ENCODE measurements around the gene GABRB3.

GABRB3 gene

GRCh38 chr15:26580943-26581342 lies 191.9 kb downstream of the GABRB3 start:
- TF ChIP-seq CTCF (IDR thresholded peaks at IDR 0.05; ENCODE audit: unreplicated experiment in 3 of 3), result no peak
- Mint-ChIP-seq H3K27me3 (ENCODE audit: low read depth) (no peaks in the 10 kb centered on the region), H3K4me3 (no peak overlapping the region), H3K4me1 (no peaks in the 10 kb centered on the region), H3K9me3 (no peaks in the 10 kb centered on the region), H3K27ac (no peak overlapping the region), H3K36me3 (ENCODE audit: low read depth) (no peaks in the 10 kb centered on the region)

GRCh38 chr15:26572602-26573350 lies 200.1 kb downstream of the GABRB3 start:
- Mint-ChIP-seq H3K27ac (no peak overlapping the region), H3K4me3 (no peak overlapping the region), H3K4me1 (no peaks in the 10 kb centered on the region), H3K36me3 (ENCODE audit: low read depth) (no peaks in the 10 kb centered on the region), H3K27me3 (ENCODE audit: low read depth) (no peaks in the 10 kb centered on the region), H3K9me3 (no peaks in the 10 kb centered on the region)
- TF ChIP-seq CTCF (IDR thresholded peaks at IDR 0.05; ENCODE audit: unreplicated experiment in 3 of 3), result no peak

- Mint-ChIP-seq H3K4me1 (no peaks in the 10 kb centered on the region), H3K9me3 (no peaks in the 10 kb centered on the region), H3K36me3 (ENCODE audit: low read depth) (no peaks in the 10 kb centered on the region), H3K27ac (no peak overlapping the region), H3K27me3 (ENCODE audit: low read depth) (no peaks in the 10 kb centered on the region), H3K4me3 (no peak overlapping the region)
- no peak for TF ChIP-seq CTCF (IDR thresholded peaks at IDR 0.05; ENCODE audit: unreplicated experiment in 3 of 3)
Observed at GRCh38 chr15:26571346-26571745, 201.5 kb downstream of the GABRB3 start.

GRCh38 chr15:26565542-26565941 lies 207.3 kb downstream of the GABRB3 start:
- no peak overlapping the region for H3K4me3 Mint-ChIP-seq
- TF ChIP-seq CTCF (IDR thresholded peaks at IDR 0.05; ENCODE audit: unreplicated experiment in 3 of 3), result no peak
- H3K36me3 Mint-ChIP-seq (ENCODE audit: low read depth), result no peaks in the 10 kb centered on the region
- no peak overlapping the region for H3K27ac Mint-ChIP-seq
- no peaks in the 10 kb centered on the region for H3K27me3 Mint-ChIP-seq (ENCODE audit: low read depth)
- H3K4me1 Mint-ChIP-seq, result peaks cover 4% of the 10 kb centered on the region
- H3K9me3 Mint-ChIP-seq, result no peaks in the 10 kb centered on the region

DNA sequence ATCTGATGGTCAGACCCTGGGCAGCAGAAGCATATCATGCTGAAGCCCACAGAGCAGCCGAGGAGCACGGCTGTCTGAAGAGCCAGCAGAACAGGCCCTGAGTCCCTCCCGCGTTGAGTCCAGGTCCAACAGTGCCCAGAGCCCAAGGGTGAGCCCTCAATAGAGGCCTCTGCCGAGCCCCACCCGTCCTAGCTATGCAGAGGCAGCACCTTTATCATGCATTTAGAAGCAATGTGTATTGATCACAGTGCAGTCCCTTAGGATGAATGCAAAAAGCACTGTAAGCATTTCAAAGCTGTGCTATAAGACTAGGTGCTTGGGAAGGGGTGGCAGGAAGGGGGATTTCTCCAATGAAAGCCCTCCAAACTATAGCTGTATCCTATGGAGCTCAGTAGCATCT lies 208.5 kb downstream of the GABRB3 start:
- H3K36me3 Mint-ChIP-seq (ENCODE audit: low read depth), result no peaks in the 10 kb centered on the region
- H3K4me1 Mint-ChIP-seq, result peaks cover 4% of the 10 kb centered on the region
- H3K9me3 Mint-ChIP-seq, result no peaks in the 10 kb centered on the region
- TF ChIP-seq CTCF (IDR thresholded peaks at IDR 0.05; ENCODE audit: unreplicated experiment in 3 of 3), result no peak
- no peak overlapping the region for H3K27ac Mint-ChIP-seq
- no peaks in the 10 kb centered on the region for H3K27me3 Mint-ChIP-seq (ENCODE audit: low read depth)
- H3K4me3 Mint-ChIP-seq, result no peak overlapping the region

GRCh38 chr15:26562336-26562735 lies 210.5 kb downstream of the GABRB3 start:
- Mint-ChIP-seq H3K4me3 (no peak overlapping the region), H3K4me1 (peaks cover 4% of the 10 kb centered on the region), H3K9me3 (no peaks in the 10 kb centered on the region), H3K27ac (no peak overlapping the region), H3K36me3 (ENCODE audit: low read depth) (no peaks in the 10 kb centered on the region), H3K27me3 (ENCODE audit: low read depth) (no peaks in the 10 kb centered on the region)
- TF ChIP-seq CTCF (IDR thresholded peaks at IDR 0.05; ENCODE audit: unreplicated experiment in 3 of 3), result no peak
